SK-N-SH (cell line): ENCODE measurements around the gene ACTR6. TPM values are rescaled to one million over a fixed set of nuclear protein-coding genes. Genes with fewer than 3 reads are reported as not detected.
"Not testable (repeated sequence)": the region's sequence is repeated elsewhere in the genome, so short reads cannot be mapped to it uniquely, and the experiment has no call there.

Experiments
- CTCF ChIA-PET: fragments of 300-600, 350-600 bp; formaldehyde crosslinking; extraction: SDS; loops from one replicate; lab custom pipeline; 2021; lab: Yijun Ruan, JAX
- POLR2A ChIA-PET: fragments of 350-600 bp; sonication (Branson Sonifier 250); formaldehyde crosslinking; extraction: SDS; loops from one replicate; lab custom pipeline; 2020; ENCODE audit warnings: antibody characterized with exemption, inconsistent platforms; lab: Yijun Ruan, JAX
- DNase-seq: peaks from one replicate; pipeline ENCODE4 v3.0.0; 2012
- H2AFZ ChIP-seq: fragments of 200-600 bp; sonication (generic); 2 replicates; pipeline ENCODE4 v1.8.1; 2016; ENCODE audit warnings: antibody characterized with exemption, mild to moderate bottlenecking, low read depth
- H3F3A ChIP-seq: fragments of 200-600 bp; sonication (generic); replicated peaks from 2 replicates; pipeline ENCODE3; 2016; ENCODE audit warnings: antibody characterized with exemption, mild to moderate bottlenecking; ENCODE audit not compliant: insufficient read depth
- H3K27ac ChIP-seq, 2 experiments: fragments of 200-500 bp in 1 of 2; fragments of 200-600 bp in 1 of 2; sonication (Bioruptor generic) in 1 of 2; sonication (generic), shearing (Covaris generic) in 1 of 2; 2 replicates each; pipeline versions ENCODE4 v1.5.1 to v1.6.1; 2014 to 2016; ENCODE audit warnings: low read depth in 2 of 2, inconsistent platforms in 1 of 2, low read length in 1 of 2, mild to moderate bottlenecking in 1 of 2, mixed read lengths in 1 of 2
- H3K27me3 ChIP-seq: fragments of 200-600 bp; sonication (generic), shearing (Covaris generic); 2 replicates; pipeline ENCODE4 v1.6.1; 2016; ENCODE audit warnings: mixed run types; ENCODE audit not compliant: insufficient read depth
- H3K36me3 ChIP-seq, 2 experiments: fragments of 200-500 bp in 1 of 2; fragments of 200-600 bp in 1 of 2; sonication (Bioruptor generic) in 1 of 2; sonication (generic) in 1 of 2; replicated peaks in 1 of 2; 2 replicates each; pipeline versions ENCODE3 to v1.5.1; 2014 to 2016; ENCODE audit warnings: low read length in 1 of 2, mild to moderate bottlenecking in 1 of 2; ENCODE audit not compliant: insufficient read depth in 2 of 2, control insufficient read depth in 1 of 2
- H3K4me1 ChIP-seq, 2 experiments: fragments of 200-500 bp in 1 of 2; fragments of 200-600 bp in 1 of 2; sonication (Bioruptor generic) in 1 of 2; sonication (generic), shearing (Covaris generic) in 1 of 2; 2 replicates each; pipeline versions ENCODE4 v1.5.1 to v1.6.1; 2014 to 2016; ENCODE audit warnings: low read depth in 1 of 2, low read length in 1 of 2, mixed run types in 1 of 2; ENCODE audit not compliant: insufficient read depth in 2 of 2, control insufficient read depth in 1 of 2
- H3K4me2 ChIP-seq: fragments of 200-600 bp; sonication (generic), shearing (Covaris generic); 2 replicates; pipeline ENCODE4 v1.6.1; 2017; ENCODE audit warnings: mixed run types
- H3K4me3 ChIP-seq, 2 experiments: fragments of 200-500 bp in 1 of 2; fragments of 200-600 bp in 1 of 2; sonication (Bioruptor generic) in 1 of 2; sonication (generic), shearing (Covaris generic) in 1 of 2; 2 replicates each; pipeline versions ENCODE4 v1.5.1 to v1.8.1; 2014 to 2016; ENCODE audit warnings: low read depth in 2 of 2, inconsistent platforms in 1 of 2, low read length in 1 of 2, mild to moderate bottlenecking in 1 of 2, mixed read lengths in 1 of 2, moderate library complexity in 1 of 2
- H3K79me2 ChIP-seq: fragments of 200-600 bp; sonication (generic); 2 replicates; pipeline ENCODE4 v1.8.1; 2017; ENCODE audit warnings: mild to moderate bottlenecking; ENCODE audit not compliant: insufficient read depth
- H3K9ac ChIP-seq: fragments of 200-600 bp; sonication (generic); 2 replicates; pipeline ENCODE4 v1.6.1; 2017; ENCODE audit warnings: mixed run types
- H3K9me2 ChIP-seq: fragments of 200-600 bp; sonication (generic); 2 replicates; pipeline ENCODE4 v1.6.1; 2017; ENCODE audit warnings: mixed run types
- H3K9me3 ChIP-seq: fragments of 200-600 bp; sonication (generic); 2 replicates; pipeline ENCODE4 v1.6.1; 2017; ENCODE audit warnings: mixed run types, mild to moderate bottlenecking, moderate library complexity
- H4K20me1 ChIP-seq: fragments of 200-600 bp; sonication (generic); 2 replicates; pipeline ENCODE4 v1.6.1; 2017; ENCODE audit warnings: mild to moderate bottlenecking, mixed run types; ENCODE audit not compliant: insufficient read depth
- CTCF ChIP-seq: fragments of 200-600 bp; sonication (generic); IDR thresholded peaks from 2 replicates; pipeline ENCODE4 v1.6.1; 2017; ENCODE audit warnings: antibody characterized with exemption, mild to moderate bottlenecking, moderate library complexity
- ELF1 ChIP-seq: IDR thresholded peaks from 2 replicates; pipeline ENCODE4 v1.4.0; 2012
- FOSL2 ChIP-seq: IDR thresholded peaks from 2 replicates; pipeline ENCODE4 v1.4.0; 2012; ENCODE audit warnings: low read depth, mild to moderate bottlenecking, moderate library complexity, borderline replicate concordance
- FOXJ3 ChIP-seq: sonication (generic); formaldehyde crosslinking; IDR thresholded peaks from 2 replicates; pipeline ENCODE4 v1.5.1; 2020; ENCODE audit warnings: mild to moderate bottlenecking, missing genetic modification reagents
- FOXM1 ChIP-seq: IDR thresholded peaks from 2 replicates; pipeline ENCODE4 v1.4.0; 2012; ENCODE audit warnings: low read depth, mild to moderate bottlenecking
- GABPA ChIP-seq: IDR thresholded peaks from 2 replicates; pipeline ENCODE4 v1.4.0; 2012; ENCODE audit warnings: low read depth, mild to moderate bottlenecking
- GATA2 ChIP-seq: sonication (generic); formaldehyde crosslinking; IDR thresholded peaks from 2 replicates; pipeline ENCODE4 v1.5.0; 2020; ENCODE audit warnings: mild to moderate bottlenecking, missing genetic modification reagents
- JUND ChIP-seq: IDR thresholded peaks from 2 replicates; pipeline ENCODE4 v1.4.0; 2012
- MAX ChIP-seq: IDR thresholded peaks from 2 replicates; pipeline ENCODE4 v1.4.0; 2012; ENCODE audit warnings: low read depth
- PBX3 ChIP-seq: IDR thresholded peaks from 2 replicates; pipeline ENCODE4; 2012
- RAD21 ChIP-seq: IDR thresholded peaks from 2 replicates; pipeline ENCODE4 v1.6.1; 2012; ENCODE audit warnings: mild to moderate bottlenecking, low read length
- RCOR1 ChIP-seq: fragments of 150-350 bp; IDR thresholded peaks from 2 replicates; pipeline ENCODE4 v1.6.1; 2017; ENCODE audit warnings: antibody characterized with exemption, low read length
- RFX5 ChIP-seq: IDR thresholded peaks from 2 replicates; pipeline ENCODE4 v1.6.1; 2012; ENCODE audit warnings: mild to moderate bottlenecking, improper control_type of control experiment, low read length
- SMC3 ChIP-seq: IDR thresholded peaks from 2 replicates; pipeline ENCODE4 v1.6.1; 2012; ENCODE audit warnings: low read depth, low read length, improper control_type of control experiment
- TAF1 ChIP-seq: IDR thresholded peaks from 2 replicates; pipeline ENCODE4 v1.6.1; 2012; ENCODE audit warnings: low read depth, mild to moderate bottlenecking, low read length, moderate library complexity, borderline replicate concordance
- TEAD4 ChIP-seq: IDR thresholded peaks from 2 replicates; pipeline ENCODE4 v1.4.0; 2012; ENCODE audit warnings: mild to moderate bottlenecking, borderline replicate concordance; ENCODE audit not compliant: insufficient read depth
- USF1 ChIP-seq: IDR thresholded peaks from 2 replicates; pipeline ENCODE4 v1.4.0; 2012; ENCODE audit warnings: low read depth, borderline replicate concordance
- YY1 ChIP-seq: IDR thresholded peaks from 2 replicates; pipeline ENCODE4 v1.4.0; 2012; ENCODE audit warnings: low read depth, mild to moderate bottlenecking
- WGBS: methylation state at CpG from one replicate; pipeline ENCODE4 v1.1.6; 2017; ENCODE audit warnings: low lambda C conversion rate; 5-methylcytosine and 5-hydroxymethylcytosine counted together
- polyA plus RNA-seq, 3 experiments: library from polyadenylated mRNA; depleted of rRNA; stranded (reverse); fragments of >200 nt; gene quantifications; 2 replicates each; pipeline ENCODE4 v1.2.3, GENCODE V29; 2012
- TF ChIP-seq, protein P1 (sequence below): fragments of 150-350 bp; IDR thresholded peaks from 2 replicates; pipeline ENCODE4 v1.6.1; 2016; ENCODE audit warnings: mild to moderate bottlenecking, low read depth, low read length

The ACTR6 gene
- polyA plus RNA-seq, 1 of the 3 experiments (the other 2 are of a cell fraction) = 21.5 TPM

GRCh38 chr12:100229876-100230275 lies 29.3 kb downstream of the ACTR6 start (continued):
- TF ChIP-seq USF1 = no peak
- no peak for TF ChIP-seq RCOR1
- TF ChIP-seq, protein P1, sequence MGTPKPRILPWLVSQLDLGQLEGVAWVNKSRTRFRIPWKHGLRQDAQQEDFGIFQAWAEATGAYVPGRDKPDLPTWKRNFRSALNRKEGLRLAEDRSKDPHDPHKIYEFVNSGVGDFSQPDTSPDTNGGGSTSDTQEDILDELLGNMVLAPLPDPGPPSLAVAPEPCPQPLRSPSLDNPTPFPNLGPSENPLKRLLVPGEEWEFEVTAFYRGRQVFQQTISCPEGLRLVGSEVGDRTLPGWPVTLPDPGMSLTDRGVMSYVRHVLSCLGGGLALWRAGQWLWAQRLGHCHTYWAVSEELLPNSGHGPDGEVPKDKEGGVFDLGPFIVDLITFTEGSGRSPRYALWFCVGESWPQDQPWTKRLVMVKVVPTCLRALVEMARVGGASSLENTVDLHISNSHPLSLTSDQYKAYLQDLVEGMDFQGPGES = no peak
- no peak for TF ChIP-seq MAX
- TF ChIP-seq RFX5 = no peak

GRCh38 chr12:100231873-100232272 lies 31.3 kb downstream of the ACTR6 start:
- DNase-seq, H3K4me1 ChIP-seq, H4K20me1 ChIP-seq, H3K36me3 ChIP-seq, H3K79me2 ChIP-seq, H3K27ac ChIP-seq, H3K4me2 ChIP-seq, H3F3A ChIP-seq, H2AFZ ChIP-seq, H3K9me2 ChIP-seq, H3K4me3 ChIP-seq, H3K9me3 ChIP-seq, H3K27me3 ChIP-seq, H3K9ac ChIP-seq, POLR2A ChIA-PET: not testable (repeated sequence)
- WGBS = 93% methylated on average over 3 of the region's 3 CpGs
- CTCF ChIA-PET = interaction anchor here (4.9 kb wide), 1 partner anchor 323 kb away, joined by 52 read pairs; no protein-coding TSS in a partner anchor

- Histone ChIP-seq H4K20me1 (no peaks in the 10 kb centered on the region), H3K79me2 (no peaks in the 10 kb centered on the region), H3K27ac (no peak overlapping the region), H3K9ac (no peak overlapping the region), H3K9me2 (no peaks in the 10 kb centered on the region), H3K36me3 (no peaks in the 10 kb centered on the region), H3K4me3 (no peak overlapping the region), H3F3A (peaks cover 4% of the 10 kb centered on the region), H3K4me2 (no peak overlapping the region), H3K9me3 (no peaks in the 10 kb centered on the region), H2AFZ (peak overlapping the region; percentile 53; the same call in 1 of the 2 replicates), H3K27me3 (no peaks in the 10 kb centered on the region), H3K4me1 (no peaks in the 10 kb centered on the region)
- ChIA-PET CTCF (interaction anchor here (0.8 to 4.9 kb wide), 20 partner anchors 9 to 438 kb away, joined by 3 to 52 read pairs (median 4); partner anchors contain the start of gene ACTR6), POLR2A (no interaction called here)
- no peak for DNase-seq
- 47% methylated on average over 3 of the region's 3 CpGs for WGBS
- no peak for TF ChIP-seq JUND
- TF ChIP-seq YY1 = no peak
- TF ChIP-seq GATA2 (CRISPR knock-in tag) = no peak
- TF ChIP-seq RAD21 = no peak
- no peak for TF ChIP-seq USF1
- TF ChIP-seq RFX5 = no peak
- no peak for TF ChIP-seq ELF1
- no peak for TF ChIP-seq MAX
- TF ChIP-seq FOXJ3 (CRISPR knock-in tag) = no peak
- no peak for TF ChIP-seq TAF1
- no peak for TF ChIP-seq PBX3
- no peak for TF ChIP-seq FOSL2
- TF ChIP-seq CTCF = no peak
- TF ChIP-seq GABPA = no peak
- TF ChIP-seq FOXM1 = no peak
- no peak for TF ChIP-seq TEAD4
- TF ChIP-seq SMC3 = no peak
These were observed 33.6 kb downstream of the ACTR6 start for GRCh38 chr12:100234166-100234565.
